OCI-LY7 (cell line): ENCODE measurements around the gene SEMA3G.

Source experiments
- CTCF ChIP-seq: fragments of 200-600 bp; sonication (generic); conservative IDR thresholded peaks from 2 replicates; pipeline ENCODE4 v1.5.1; 2014; ENCODE audit warnings: mild to moderate bottlenecking, antibody characterized with exemption, low read length, moderate library complexity, mixed read lengths
- EZH2phosphoT487 ChIP-seq: fragments of 200-600 bp; sonication (generic); IDR thresholded peaks from 2 replicates; pipeline ENCODE4 v1.6.1; 2018; ENCODE audit warnings: low read depth, borderline replicate concordance, mild to moderate bottlenecking, mixed run types, antibody characterized with exemption, low read length, moderate library complexity, mixed read lengths

- TF ChIP-seq CTCF (no peak), EZH2phosphoT487 (no peak)
These were observed 42.8 kb downstream of the SEMA3G start for GRCh38 chr3:52402101-52402521.
